GM13976 (cell line): ENCODE measurements around the gene LRRTM4.
"Not testable (repeated sequence)": the region's sequence is repeated elsewhere in the genome, so short reads cannot be mapped to it uniquely, and the experiment has no call there.

Experiments used
- DNase-seq: peaks from one replicate; pipeline ENCODE4 v3.0.0; 2012; ENCODE audit warnings: low spot score
- in situ Hi-C: fragments of 300-500 bp; cut with MboI; formaldehyde crosslinking; loops from one replicate; pipeline ENCODE4 v1.12.0; 2022; ENCODE audit warnings: low sequenced_read_pairs, mixed read lengths, inconsistent platforms; ENCODE audit not compliant: unreplicated experiment
- TF ChIP-seq, protein P1 (sequence below): IDR thresholded peaks from 2 replicates; pipeline ENCODE4 v1.5.1; 2012; ENCODE audit warnings: borderline replicate concordance, mild to moderate bottlenecking; ENCODE audit not compliant: insufficient read depth; ENCODE audit errors: extremely low read depth, missing control alignments, control extremely low read depth

LRRTM4 gene

DNA sequence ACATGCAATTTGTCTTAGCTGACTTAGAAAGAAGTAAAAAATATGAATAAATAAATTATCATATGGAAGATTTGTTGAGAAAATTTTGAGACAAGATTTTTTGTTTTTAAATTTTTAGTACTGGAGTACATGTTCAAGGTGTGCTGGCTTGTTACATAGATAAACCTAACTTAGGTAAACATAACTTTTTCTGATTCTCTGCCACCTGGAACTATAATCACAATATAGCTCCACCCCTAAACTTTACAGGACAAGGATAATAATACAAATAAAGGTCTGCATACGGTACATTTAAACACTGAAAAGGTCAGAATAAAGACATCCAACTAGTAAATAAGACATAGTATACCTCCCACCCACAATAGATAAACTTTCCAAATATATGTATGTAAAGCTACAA, 330.5 kb downstream of the LRRTM4 start:
- TF ChIP-seq, protein P1, sequence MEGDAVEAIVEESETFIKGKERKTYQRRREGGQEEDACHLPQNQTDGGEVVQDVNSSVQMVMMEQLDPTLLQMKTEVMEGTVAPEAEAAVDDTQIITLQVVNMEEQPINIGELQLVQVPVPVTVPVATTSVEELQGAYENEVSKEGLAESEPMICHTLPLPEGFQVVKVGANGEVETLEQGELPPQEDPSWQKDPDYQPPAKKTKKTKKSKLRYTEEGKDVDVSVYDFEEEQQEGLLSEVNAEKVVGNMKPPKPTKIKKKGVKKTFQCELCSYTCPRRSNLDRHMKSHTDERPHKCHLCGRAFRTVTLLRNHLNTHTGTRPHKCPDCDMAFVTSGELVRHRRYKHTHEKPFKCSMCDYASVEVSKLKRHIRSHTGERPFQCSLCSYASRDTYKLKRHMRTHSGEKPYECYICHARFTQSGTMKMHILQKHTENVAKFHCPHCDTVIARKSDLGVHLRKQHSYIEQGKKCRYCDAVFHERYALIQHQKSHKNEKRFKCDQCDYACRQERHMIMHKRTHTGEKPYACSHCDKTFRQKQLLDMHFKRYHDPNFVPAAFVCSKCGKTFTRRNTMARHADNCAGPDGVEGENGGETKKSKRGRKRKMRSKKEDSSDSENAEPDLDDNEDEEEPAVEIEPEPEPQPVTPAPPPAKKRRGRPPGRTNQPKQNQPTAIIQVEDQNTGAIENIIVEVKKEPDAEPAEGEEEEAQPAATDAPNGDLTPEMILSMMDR = no peak
- in situ Hi-C loops = no loop called here

DNA sequence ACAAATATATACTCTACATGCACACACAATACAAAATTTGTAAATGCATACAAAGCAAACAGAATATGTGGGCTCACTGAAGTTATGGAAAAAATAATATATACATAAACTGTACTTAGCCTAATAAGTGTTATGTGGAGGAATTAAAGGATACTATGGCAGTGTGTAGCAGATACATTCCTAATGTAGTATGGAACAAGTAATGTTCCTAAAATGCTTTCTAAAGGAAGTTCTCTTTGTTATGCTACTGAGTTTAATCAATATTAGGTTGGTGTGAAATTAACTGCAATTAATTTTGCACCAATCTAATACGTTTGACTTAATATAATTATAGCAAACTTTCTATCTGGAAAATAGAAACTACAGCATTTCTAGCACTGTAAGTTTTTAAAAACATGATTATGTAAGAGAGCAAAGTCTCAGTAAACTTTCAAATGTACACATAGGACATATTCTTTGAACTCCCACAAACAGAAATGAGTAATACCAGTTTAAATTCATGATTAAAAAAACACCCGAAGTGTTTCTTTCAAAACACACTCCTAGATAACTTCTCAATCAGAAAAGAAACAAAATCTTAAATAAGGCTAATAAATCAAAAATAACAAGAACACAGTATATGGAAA, 331.3 kb downstream of the LRRTM4 start:
- TF ChIP-seq, protein P1 = no peak
- in situ Hi-C loops = no loop called here
- DNase-seq = no peak

More for the DNA sequence above, 330.5 kb downstream of the LRRTM4 start:
- no peak for DNase-seq

DNA sequence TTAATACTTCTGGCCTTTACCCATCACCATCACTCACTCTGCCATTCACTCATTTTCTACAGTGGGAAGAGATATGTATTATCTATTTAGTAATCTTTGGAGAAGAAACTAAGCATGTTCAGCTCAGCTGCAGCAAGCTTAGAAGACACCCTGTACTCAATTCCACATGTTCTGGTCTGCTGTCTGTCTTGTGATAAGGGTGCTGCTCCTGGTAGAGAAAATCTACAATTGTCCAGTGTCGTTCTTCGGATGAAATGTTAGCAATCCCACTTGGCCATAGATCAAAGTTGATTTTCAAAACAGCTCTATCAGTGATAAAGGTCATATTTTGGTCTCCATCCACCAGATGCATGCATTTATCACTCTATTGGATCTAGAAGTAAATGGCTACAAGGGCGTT, 337.1 kb downstream of the LRRTM4 start:
- in situ Hi-C loops = no loop called here
- DNase-seq = no peak

DNA sequence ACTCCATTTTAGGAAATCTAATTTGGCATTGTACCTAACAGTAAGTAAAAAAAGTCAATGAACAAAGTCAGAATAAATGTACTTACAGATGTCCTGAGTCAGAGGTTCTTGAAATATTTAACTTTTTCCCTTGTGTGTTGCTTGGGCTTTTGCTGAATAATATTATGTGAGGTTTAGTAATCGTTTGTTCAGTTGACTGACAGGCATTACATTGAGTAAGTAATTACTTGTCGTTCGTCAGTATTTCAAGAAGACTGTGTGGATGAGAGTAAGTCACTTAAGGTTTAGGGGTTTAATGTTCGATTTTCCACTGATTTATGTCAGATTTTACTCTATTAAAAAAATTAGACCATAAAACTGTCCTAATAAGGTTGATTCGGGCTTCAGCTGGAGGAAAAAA, 342.9 kb downstream of the LRRTM4 start:
- no peak for DNase-seq
- in situ Hi-C loops = no loop called here
- TF ChIP-seq, protein P1 = no peak

More for the DNA sequence above, 337.1 kb downstream of the LRRTM4 start:
- TF ChIP-seq, protein P1 = no peak

GRCh38 chr2:77175266-77175780, 346.9 kb downstream of the LRRTM4 start:
- DNase-seq, in situ Hi-C loops: not testable (repeated sequence)

DNA sequence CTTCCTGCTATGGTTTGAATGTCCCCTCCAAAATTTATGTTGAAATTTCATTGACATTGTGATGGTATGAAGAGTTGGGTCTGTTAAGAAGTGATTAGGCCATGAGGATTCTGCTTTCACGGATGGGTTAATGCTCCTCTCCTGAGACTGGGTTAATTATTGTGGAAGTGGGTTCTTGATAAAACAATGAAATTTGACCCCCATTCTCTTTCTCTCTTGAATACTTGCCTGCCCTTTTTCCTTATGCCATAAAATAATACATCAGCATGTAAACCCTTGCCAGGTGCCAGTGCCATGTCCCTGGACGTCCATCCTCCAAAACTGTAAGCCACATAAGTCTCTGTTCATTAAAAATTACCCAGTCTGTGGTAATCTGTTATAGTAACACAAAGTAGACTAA, 352.8 kb downstream of the LRRTM4 start:
- no peak for DNase-seq
- in situ Hi-C loops = no loop called here
- TF ChIP-seq, protein P1 = no peak

DNA sequence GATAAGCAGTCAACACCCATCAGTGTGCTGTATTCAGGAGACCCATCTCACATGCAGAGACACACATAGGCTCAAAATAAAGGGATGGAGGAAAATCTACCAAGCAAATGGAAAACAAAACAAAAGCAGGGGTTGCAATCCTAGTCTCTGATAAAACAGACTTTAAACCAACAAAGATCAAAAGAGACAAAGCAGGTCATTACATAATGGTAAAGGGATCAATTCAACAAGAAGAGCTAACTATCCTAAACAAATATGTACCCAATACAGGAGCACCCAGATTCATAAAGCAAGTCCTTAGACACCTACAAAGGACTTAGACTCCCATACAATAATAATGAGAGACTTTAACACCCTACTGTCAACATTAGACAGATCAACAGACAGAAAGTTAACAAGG, 358.2 kb downstream of the LRRTM4 start:
- in situ Hi-C loops, DNase-seq: not testable (repeated sequence)

GRCh38 chr2:77161009-77161408, 361.2 kb downstream of the LRRTM4 start:
- TF ChIP-seq, protein P1 = no peak
- DNase-seq = no peak
- in situ Hi-C loops = no loop called here
